Neural cell (in vitro differentiated cells): ENCODE data around the gene PHACTR1. TPM values are rescaled to one million over a fixed set of nuclear protein-coding genes. Genes with fewer than 3 reads are reported as not detected.

Experiments used
- H2AFZ ChIP-seq: fragments of 200-600, 300-800 bp; sonication (generic), shearing (Covaris generic); 2 replicates; pipeline ENCODE4 v1.6.0; 2014; ENCODE audit warnings: low read depth, mild to moderate bottlenecking, antibody characterized with exemption, low read length, moderate library complexity
- H3F3A ChIP-seq: fragments of 200-600 bp; shearing (Covaris generic); 2 replicates; pipeline ENCODE4 v1.6.1; 2016; ENCODE audit warnings: mild to moderate bottlenecking, moderate library complexity, mixed read lengths, antibody characterized with exemption, low read length; ENCODE audit not compliant: insufficient read depth, poor library complexity, severe bottlenecking
- H3K27ac ChIP-seq: fragments of 200-600, 300-800 bp; sonication (generic), shearing (Covaris generic); 2 replicates; pipeline ENCODE4 v1.5.1; 2014; ENCODE audit warnings: mild to moderate bottlenecking, low read length, moderate library complexity
- H3K27me3 ChIP-seq: fragments of 300-800, 200-600 bp; sonication (generic), shearing (Covaris generic); 2 replicates; pipeline ENCODE4 v1.6.0; 2014; ENCODE audit warnings: mild to moderate bottlenecking, low read depth, low read length, moderate library complexity; ENCODE audit not compliant: insufficient read depth
- H3K36me3 ChIP-seq: fragments of 300-800, 200-600 bp; sonication (generic), shearing (Covaris generic); 2 replicates; pipeline ENCODE4 v1.5.1; 2014; ENCODE audit warnings: mild to moderate bottlenecking, antibody characterized with exemption, low read length, moderate library complexity; ENCODE audit not compliant: insufficient read depth
- H3K4me2 ChIP-seq: fragments of 300-800, 200-600 bp; sonication (generic), shearing (Covaris generic); 2 replicates; pipeline ENCODE4 v1.6.0; 2014; ENCODE audit warnings: mild to moderate bottlenecking, low read length
- H3K4me3 ChIP-seq: fragments of 300-800, 200-600 bp; sonication (generic), shearing (Covaris generic); 2 replicates; pipeline ENCODE4 v1.5.1; 2014; ENCODE audit warnings: mild to moderate bottlenecking, low read length, moderate library complexity
- H3K79me2 ChIP-seq: fragments of 200-600 bp; shearing (Covaris generic); replicated peaks from 2 replicates; pipeline ENCODE4 v1.6.0; 2014; ENCODE audit warnings: mild to moderate bottlenecking, low read length, moderate library complexity; ENCODE audit not compliant: insufficient read depth
- H3K9ac ChIP-seq: fragments of 300-800, 200-600 bp; sonication (generic), shearing (Covaris generic); 2 replicates; pipeline ENCODE4 v1.6.1; 2016; ENCODE audit warnings: mild to moderate bottlenecking, low read length, mixed read lengths
- H3K9me2 ChIP-seq: fragments of 200-600 bp; shearing (Covaris generic); 2 replicates; pipeline ENCODE4 v1.6.1; 2016; ENCODE audit warnings: mild to moderate bottlenecking, low read length, mixed read lengths; ENCODE audit not compliant: insufficient read depth
- H3K9me3 ChIP-seq: fragments of 200-600, 300-800 bp; sonication (generic), shearing (Covaris generic); 2 replicates; pipeline ENCODE4 v1.6.1; 2016; ENCODE audit warnings: mild to moderate bottlenecking, mixed run types, low read length, moderate library complexity, mixed read lengths
- H4K20me1 ChIP-seq: fragments of 200-600 bp; shearing (Covaris generic); 2 replicates; pipeline ENCODE4 v1.6.1; 2016; ENCODE audit warnings: mild to moderate bottlenecking, mixed run types; ENCODE audit not compliant: insufficient read depth
- CTCF ChIP-seq: fragments of 450-650 bp; IDR thresholded peaks from 2 replicates; pipeline ENCODE4 v1.5.1; 2014; ENCODE audit warnings: antibody characterized with exemption, mild to moderate bottlenecking, moderate library complexity; ENCODE audit not compliant: poor library complexity, severe bottlenecking
- EP300 ChIP-seq: fragments of 450-650 bp; conservative IDR thresholded peaks from 2 replicates; pipeline ENCODE4 v1.6.1; 2014; ENCODE audit warnings: antibody characterized with exemption, mild to moderate bottlenecking, moderate library complexity; ENCODE audit not compliant: poor library complexity, severe bottlenecking
- EZH2 ChIP-seq: fragments of 200-600, 300-800 bp; shearing (Covaris generic), sonication (generic); IDR thresholded peaks from 2 replicates; pipeline ENCODE4 v1.6.1; 2014; ENCODE audit warnings: antibody characterized with exemption, low read length, borderline replicate concordance, mild to moderate bottlenecking; ENCODE audit not compliant: insufficient read depth, poor library complexity, severe bottlenecking
- MXI1 ChIP-seq: fragments of 450-650 bp; conservative IDR thresholded peaks from 2 replicates; pipeline ENCODE4 v1.6.1; 2014; ENCODE audit warnings: antibody characterized with exemption, mild to moderate bottlenecking; ENCODE audit not compliant: poor library complexity, severe bottlenecking
- POLR2AphosphoS5 ChIP-seq: IDR thresholded peaks from 2 replicates; pipeline ENCODE4 v1.6.1; 2012
- RAD21 ChIP-seq: fragments of 450-650 bp; conservative IDR thresholded peaks from 2 replicates; pipeline ENCODE4 v1.6.1; 2014; ENCODE audit warnings: antibody characterized with exemption, mild to moderate bottlenecking, moderate library complexity
- REST ChIP-seq: IDR thresholded peaks from 2 replicates; pipeline ENCODE4 v1.6.1; 2012; ENCODE audit warnings: borderline replicate concordance
- SMC3 ChIP-seq: fragments of 450-650 bp; conservative IDR thresholded peaks from 2 replicates; pipeline ENCODE4 v1.6.1; 2014; ENCODE audit warnings: antibody characterized with exemption, mild to moderate bottlenecking, moderate library complexity; ENCODE audit not compliant: poor library complexity
- TAF1 ChIP-seq: IDR thresholded peaks from 2 replicates; pipeline ENCODE4 v1.6.1; 2012; ENCODE audit warnings: low read depth
- polyA plus RNA-seq: library from polyadenylated mRNA; depleted of rRNA; stranded (reverse); fragments of >200 nt; gene quantifications from 2 replicates; pipeline ENCODE4 v1.2.3, GENCODE V29; 2014

Gene PHACTR1
- polyA plus RNA-seq, 1 donor from 2014 or later, result 7.8 TPM

- Histone ChIP-seq H3K27ac (no peak overlapping the region), H3K4me3 (no peak overlapping the region), H3K27me3 (no peaks in the 10 kb centered on the region), H3K36me3 (no peaks in the 10 kb centered on the region), H4K20me1 (no peaks in the 10 kb centered on the region), H3K9me2 (no peaks in the 10 kb centered on the region), H2AFZ (no peak overlapping the region), H3K9me3 (no peaks in the 10 kb centered on the region), H3K4me2 (no peak overlapping the region), H3K9ac (no peak overlapping the region), H3F3A (no peaks in the 10 kb centered on the region), H3K79me2 (no peaks in the 10 kb centered on the region)
- TF ChIP-seq SMC3 (no peak), CTCF (no peak), EZH2 (no peak), TAF1 (no peak), EP300 (no peak), RAD21 (no peak), POLR2AphosphoS5 (no peak), MXI1 (no peak)
These were observed 352.1 kb downstream of the PHACTR1 start for GRCh38 chr6:13068586-13069210.

- no peak for TF ChIP-seq POLR2AphosphoS5
- no peak for TF ChIP-seq MXI1
- TF ChIP-seq CTCF, result no peak
- no peak for TF ChIP-seq EZH2
- no peak for TF ChIP-seq RAD21
- no peak for TF ChIP-seq TAF1
- TF ChIP-seq EP300, result no peak
- no peak for TF ChIP-seq SMC3
- no peak for TF ChIP-seq REST
- no peak overlapping the region for H3K4me3 ChIP-seq
- no peak overlapping the region for H3K27ac ChIP-seq
These were observed 355.2 kb downstream of the PHACTR1 start for GRCh38 chr6:13071550-13072345.

More at GRCh38 chr6:13071550-13072345, 355.2 kb downstream of the PHACTR1 start:
- H2AFZ ChIP-seq, result no peak overlapping the region
- no peak overlapping the region for H3K4me2 ChIP-seq
- no peaks in the 10 kb centered on the region for H3K9me2 ChIP-seq
- H4K20me1 ChIP-seq, result no peaks in the 10 kb centered on the region
- H3K9ac ChIP-seq, result no peak overlapping the region
- no peaks in the 10 kb centered on the region for H3K9me3 ChIP-seq
- no peaks in the 10 kb centered on the region for H3F3A ChIP-seq
- no peaks in the 10 kb centered on the region for H3K36me3 ChIP-seq
- no peaks in the 10 kb centered on the region for H3K27me3 ChIP-seq
- H3K79me2 ChIP-seq, result no peaks in the 10 kb centered on the region
